Stimulated activated CD8-positive, alpha-beta memory T cell treated with anti-CD3 and anti-CD28 coated beads, Interleukin-7, amount 100 ng/mL, for 48 hours (primary cell): ENCODE results near the gene NEMP2.
A peak's percentile ranks its signal among the peaks of the same experiment; 100 is the strongest.

Source experiments
- DNase-seq, 2 donors: peaks; one replicate each; pipeline ENCODE4 v3.0.0-alpha.2; 2020; ENCODE audit warnings: low read depth in 1 of 2; ENCODE audit errors: extremely low read depth in 1 of 2

The NEMP2 gene

GRCh38 chr2:190554357-190555006 lies 20.0 kb upstream of the NEMP2 start:
- DNase-seq = no peak

GRCh38 chr2:190553254-190553653 lies 18.7 kb upstream of the NEMP2 start:
- no peak for DNase-seq

GRCh38 chr2:190551928-190552327 lies 17.4 kb upstream of the NEMP2 start:
- DNase-seq = no peak

- no peak for DNase-seq
Observed at GRCh38 chr2:190550137-190550536, 15.6 kb upstream of the NEMP2 start.

GRCh38 chr2:190547886-190548285 lies 13.4 kb upstream of the NEMP2 start:
- DNase-seq = no peak

GRCh38 chr2:190546734-190547133 lies 12.2 kb upstream of the NEMP2 start:
- DNase-seq = no peak

- no peak for DNase-seq
Observed at GRCh38 chr2:190545555-190546385, 11.2 kb upstream of the NEMP2 start.

GRCh38 chr2:190545093-190545492 lies 10.6 kb upstream of the NEMP2 start:
- no peak for DNase-seq

GRCh38 chr2:190540048-190540447 lies 5.5 kb upstream of the NEMP2 start:
- DNase-seq = no peak

GRCh38 chr2:190538201-190538600 lies 3.7 kb upstream of the NEMP2 start:
- no peak for DNase-seq

GRCh38 chr2:190537765-190538164 lies 3.2 kb upstream of the NEMP2 start:
- DNase-seq = no peak

- no peak for DNase-seq
Observed at GRCh38 chr2:190535586-190535985, 1.1 kb upstream of the NEMP2 start.

- no peak for DNase-seq
Observed at GRCh38 chr2:190535121-190535439, 558 bp upstream of the NEMP2 start.

- DNase-seq = peak in 1 of 2 donors; percentile 40
Observed at GRCh38 chr2:190533968-190534309, 583 bp downstream of the NEMP2 start.

GRCh38 chr2:190533175-190533967 lies 1.2 kb downstream of the NEMP2 start:
- DNase-seq = no peak

GRCh38 chr2:190532581-190532980 lies 1.9 kb downstream of the NEMP2 start:
- no peak for DNase-seq

- DNase-seq = no peak
Observed at GRCh38 chr2:190530248-190530900, 4.1 kb downstream of the NEMP2 start.

GRCh38 chr2:190529486-190530247 lies 4.9 kb downstream of the NEMP2 start:
- DNase-seq = no peak

GRCh38 chr2:190528521-190529001 lies 6.0 kb downstream of the NEMP2 start:
- no peak for DNase-seq

- no peak for DNase-seq
Observed at GRCh38 chr2:190527918-190528317, 6.6 kb downstream of the NEMP2 start.
